DOHH2 (cell line): ENCODE results near the gene UHRF2.

Experiments
- EZH2phosphoT487 ChIP-seq: fragments of 200-600 bp; sonication (generic); IDR thresholded peaks from 2 replicates; pipeline ENCODE4 v1.6.1; 2017; ENCODE audit warnings: borderline replicate concordance, mild to moderate bottlenecking, antibody characterized with exemption, low read length, moderate library complexity, mixed read lengths
- TF ChIP-seq, protein P1 (sequence below): fragments of 200-600 bp; sonication (generic); IDR thresholded peaks from one replicate; pipeline ENCODE4 v1.5.1; 2014; ENCODE audit warnings: antibody characterized with exemption, mild to moderate bottlenecking, low read depth, low read length; ENCODE audit not compliant: poor library complexity, severe bottlenecking

DNA sequence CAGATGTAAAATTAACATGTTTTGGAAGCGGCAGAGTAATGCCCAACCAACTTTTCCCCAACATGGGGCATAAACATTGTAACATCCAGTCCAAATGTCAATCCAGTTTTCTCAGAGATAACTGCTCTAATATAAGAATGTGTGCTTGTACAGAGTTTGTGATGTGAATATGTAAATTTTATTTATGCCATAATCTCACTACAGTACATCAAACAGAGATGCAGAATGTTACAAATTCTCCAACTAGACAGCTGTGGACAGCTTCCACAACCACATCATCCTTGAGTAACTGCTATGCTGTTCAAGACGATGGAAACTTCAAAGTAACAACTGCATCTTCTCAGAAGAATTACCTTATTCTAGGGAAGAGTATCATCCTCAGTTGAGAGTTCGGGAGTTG lies 122.6 kb downstream of the UHRF2 start:
- TF ChIP-seq, protein P1, sequence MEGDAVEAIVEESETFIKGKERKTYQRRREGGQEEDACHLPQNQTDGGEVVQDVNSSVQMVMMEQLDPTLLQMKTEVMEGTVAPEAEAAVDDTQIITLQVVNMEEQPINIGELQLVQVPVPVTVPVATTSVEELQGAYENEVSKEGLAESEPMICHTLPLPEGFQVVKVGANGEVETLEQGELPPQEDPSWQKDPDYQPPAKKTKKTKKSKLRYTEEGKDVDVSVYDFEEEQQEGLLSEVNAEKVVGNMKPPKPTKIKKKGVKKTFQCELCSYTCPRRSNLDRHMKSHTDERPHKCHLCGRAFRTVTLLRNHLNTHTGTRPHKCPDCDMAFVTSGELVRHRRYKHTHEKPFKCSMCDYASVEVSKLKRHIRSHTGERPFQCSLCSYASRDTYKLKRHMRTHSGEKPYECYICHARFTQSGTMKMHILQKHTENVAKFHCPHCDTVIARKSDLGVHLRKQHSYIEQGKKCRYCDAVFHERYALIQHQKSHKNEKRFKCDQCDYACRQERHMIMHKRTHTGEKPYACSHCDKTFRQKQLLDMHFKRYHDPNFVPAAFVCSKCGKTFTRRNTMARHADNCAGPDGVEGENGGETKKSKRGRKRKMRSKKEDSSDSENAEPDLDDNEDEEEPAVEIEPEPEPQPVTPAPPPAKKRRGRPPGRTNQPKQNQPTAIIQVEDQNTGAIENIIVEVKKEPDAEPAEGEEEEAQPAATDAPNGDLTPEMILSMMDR: no peak
- TF ChIP-seq EZH2phosphoT487: no peak
